NCI-H446 treated with DMSO at 0.1 percent for 48 hours (cell line): ENCODE results near the gene AGPS.

ENCODE experiments used
- DNase-seq: peaks from one replicate; lab custom pipeline; 2025; lab: John Stamatoyannopoulos, UW

The AGPS gene

GRCh38 chr2:177530561-177530960 lies 138.0 kb downstream of the AGPS start:
- DNase-seq, result peak; percentile 89

GRCh38 chr2:177531706-177532105 lies 139.1 kb downstream of the AGPS start:
- peak; percentile 13 for DNase-seq

- no peak for DNase-seq
Measured at GRCh38 chr2:177532567-177532966, 140.0 kb downstream of the AGPS start.

- no peak for DNase-seq
Measured at GRCh38 chr2:177533253-177533652, 140.7 kb downstream of the AGPS start.

- no peak for DNase-seq
Measured at GRCh38 chr2:177535000-177535399, 142.4 kb downstream of the AGPS start.

- DNase-seq, result peak; percentile 41
Measured at GRCh38 chr2:177535958-177536504, 143.5 kb downstream of the AGPS start.

GRCh38 chr2:177537213-177537612 lies 144.6 kb downstream of the AGPS start:
- DNase-seq, result no peak

GRCh38 chr2:177537636-177538035 lies 145.1 kb downstream of the AGPS start:
- DNase-seq, result peak; percentile 77

GRCh38 chr2:177538323-177538722 lies 145.8 kb downstream of the AGPS start:
- no peak for DNase-seq

GRCh38 chr2:177540283-177540682 lies 147.7 kb downstream of the AGPS start:
- no peak for DNase-seq

- DNase-seq, result peak; percentile 70
Measured at GRCh38 chr2:177541258-177541991, 148.9 kb downstream of the AGPS start.

GRCh38 chr2:177542396-177542795 lies 149.8 kb downstream of the AGPS start:
- DNase-seq, result no peak

GRCh38 chr2:177543007-177543760 lies 150.6 kb downstream of the AGPS start:
- peak; percentile 84 for DNase-seq

- no peak for DNase-seq
Measured at GRCh38 chr2:177545143-177545542, 152.6 kb downstream of the AGPS start.

GRCh38 chr2:177545981-177546585 lies 153.5 kb downstream of the AGPS start:
- DNase-seq, result peak; percentile 96

- no peak for DNase-seq
Measured at GRCh38 chr2:177547122-177547521, 154.5 kb downstream of the AGPS start.

GRCh38 chr2:177547772-177548171 lies 155.2 kb downstream of the AGPS start:
- no peak for DNase-seq

GRCh38 chr2:177548636-177549035 lies 156.1 kb downstream of the AGPS start:
- DNase-seq, result no peak

GRCh38 chr2:177549171-177549570 lies 156.6 kb downstream of the AGPS start:
- DNase-seq, result no peak

- DNase-seq, result no peak
Measured at GRCh38 chr2:177550264-177551200, 158.0 kb downstream of the AGPS start.

- DNase-seq, result peak; percentile 58
Measured at GRCh38 chr2:177551360-177551759, 158.8 kb downstream of the AGPS start.
